ENCODE results near the gene AMN.
"Not testable (repeated sequence)": the region's sequence is repeated elsewhere in the genome, so short reads cannot be mapped to it uniquely, and the experiment has no call there.

Gene AMN

DNA sequence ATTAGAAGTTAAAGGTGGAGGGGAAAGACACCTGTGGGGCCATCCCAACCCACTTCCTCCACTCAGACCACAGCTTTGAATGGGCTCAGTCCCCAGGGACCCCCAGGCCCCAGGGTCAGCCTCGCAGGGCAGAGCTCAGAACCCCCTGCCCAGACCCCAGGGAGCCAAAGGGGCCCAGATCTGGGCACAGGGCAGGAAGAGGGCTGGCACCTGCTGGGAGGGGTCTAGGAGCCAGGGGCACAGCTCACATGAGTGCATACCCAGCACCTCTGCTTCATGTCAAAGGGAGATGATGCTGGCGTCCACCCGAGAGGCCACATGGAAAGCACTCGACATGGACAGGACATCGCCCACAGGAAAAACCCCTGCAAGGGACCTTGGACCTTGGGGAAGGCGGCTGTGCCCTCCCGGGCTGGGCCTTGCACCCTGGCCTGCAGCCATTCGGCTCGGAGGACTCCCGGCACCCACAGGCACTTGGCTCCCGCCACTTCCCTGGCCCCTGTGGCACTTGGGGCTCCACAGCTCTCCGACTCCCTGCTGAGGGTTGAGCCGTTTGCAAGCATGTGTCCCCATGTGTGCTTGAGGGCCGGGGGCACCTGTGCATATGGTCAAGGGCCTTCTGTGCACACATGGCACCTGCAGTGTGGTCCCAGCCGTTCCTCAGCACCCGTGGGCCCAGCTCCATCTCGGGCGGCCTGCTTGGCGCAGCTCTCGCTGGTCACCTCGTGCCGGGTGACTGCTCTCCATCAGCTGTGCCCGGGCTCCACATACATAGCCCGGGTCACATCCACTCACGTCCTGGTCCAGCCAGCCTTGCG lies 7.8 kb upstream of the AMN start:
- DNase-seq = peak in 1 of 2 experiments; percentile 24

DNA sequence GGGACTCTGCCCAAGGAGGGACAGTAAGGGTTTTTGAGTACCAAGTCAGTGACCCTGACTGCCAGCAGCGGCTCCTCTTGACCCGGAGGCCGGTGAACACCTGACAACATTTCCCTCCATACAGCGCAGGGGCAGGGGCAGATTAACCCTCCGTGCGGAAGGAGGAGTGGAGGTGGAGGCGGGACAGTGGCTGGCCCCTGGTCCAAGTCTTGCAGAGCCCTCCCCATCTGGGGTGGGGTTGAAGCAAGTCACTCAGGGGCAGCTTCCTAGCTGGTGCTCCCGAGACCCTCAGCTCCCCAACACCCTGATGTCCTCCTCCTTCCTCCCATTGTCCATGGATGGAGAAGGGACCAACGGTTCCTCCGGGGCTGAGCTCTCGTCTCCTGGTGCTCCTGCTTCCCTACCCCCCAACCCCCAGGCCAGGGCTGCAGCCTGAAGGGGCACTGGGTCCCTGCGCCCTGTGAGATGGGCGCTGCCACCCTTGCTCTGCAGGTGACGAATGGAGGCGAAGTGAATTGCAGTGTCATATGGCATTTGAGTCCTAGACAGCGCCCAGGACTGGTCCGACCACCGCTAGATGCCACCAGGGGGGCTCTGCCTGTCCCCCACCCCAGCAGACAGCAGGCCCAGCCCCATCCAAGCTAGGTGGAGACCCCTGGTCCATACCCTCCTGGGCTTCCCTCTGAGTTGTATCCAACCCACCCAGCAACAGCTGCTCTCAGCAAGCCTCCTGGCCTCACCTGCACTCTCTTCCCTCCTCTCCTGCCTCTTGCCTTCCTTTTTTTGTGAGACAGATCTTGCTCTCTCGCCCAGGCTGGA lies 7.0 kb upstream of the AMN start:
- DNase-seq = no peak

DNA sequence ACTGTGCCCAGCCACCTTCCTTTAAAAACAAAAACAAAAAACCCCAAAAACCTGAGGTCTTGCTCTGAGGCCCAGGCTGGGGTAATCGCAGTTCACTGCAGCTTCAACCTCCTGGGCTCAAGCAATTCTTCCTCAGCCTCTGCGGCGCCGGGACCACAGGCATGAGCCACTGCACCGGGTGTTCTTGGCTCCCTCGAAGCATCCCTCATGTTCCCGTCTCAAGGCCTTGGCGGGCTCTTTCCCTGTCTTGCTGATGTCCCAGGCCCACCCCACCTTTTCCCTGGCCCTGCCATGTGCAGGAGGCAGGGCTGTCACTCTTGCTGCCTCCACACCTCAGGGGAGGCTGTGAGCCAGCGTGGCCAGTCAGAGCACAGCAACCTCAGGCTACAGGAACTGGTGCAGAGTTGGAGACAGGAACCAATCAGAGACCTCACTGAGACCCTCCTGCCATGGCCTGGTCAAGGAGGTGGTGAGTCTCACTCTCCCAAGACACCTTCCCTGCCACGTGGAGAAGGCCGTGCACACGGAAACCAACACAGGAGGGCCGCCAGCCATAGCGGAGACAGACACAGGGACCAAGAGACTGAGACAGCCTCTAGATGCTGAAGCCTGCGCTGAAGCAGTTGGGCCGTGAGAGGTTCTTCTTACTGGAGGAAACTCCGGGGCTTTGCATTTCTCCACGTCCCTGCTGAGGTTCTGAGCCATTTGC lies 6.0 kb upstream of the AMN start:
- no peak for DNase-seq

DNA sequence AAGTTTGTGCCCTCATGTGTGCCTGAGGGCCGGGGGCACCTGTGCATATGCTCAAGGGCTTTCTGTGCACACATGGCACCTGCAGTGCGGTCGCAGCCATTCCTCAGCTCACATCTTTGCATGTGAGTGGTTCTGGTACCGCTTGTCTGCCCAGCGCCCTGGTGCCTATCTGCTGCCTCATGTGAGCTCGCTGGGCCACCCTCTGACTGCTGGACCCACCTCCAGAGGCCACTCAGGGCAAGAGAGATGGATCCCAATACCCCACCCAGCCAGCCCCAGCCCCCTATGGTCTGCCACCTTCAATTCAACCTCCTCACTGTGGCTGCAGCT lies 5.4 kb upstream of the AMN start:
- DNase-seq = no peak

DNA sequence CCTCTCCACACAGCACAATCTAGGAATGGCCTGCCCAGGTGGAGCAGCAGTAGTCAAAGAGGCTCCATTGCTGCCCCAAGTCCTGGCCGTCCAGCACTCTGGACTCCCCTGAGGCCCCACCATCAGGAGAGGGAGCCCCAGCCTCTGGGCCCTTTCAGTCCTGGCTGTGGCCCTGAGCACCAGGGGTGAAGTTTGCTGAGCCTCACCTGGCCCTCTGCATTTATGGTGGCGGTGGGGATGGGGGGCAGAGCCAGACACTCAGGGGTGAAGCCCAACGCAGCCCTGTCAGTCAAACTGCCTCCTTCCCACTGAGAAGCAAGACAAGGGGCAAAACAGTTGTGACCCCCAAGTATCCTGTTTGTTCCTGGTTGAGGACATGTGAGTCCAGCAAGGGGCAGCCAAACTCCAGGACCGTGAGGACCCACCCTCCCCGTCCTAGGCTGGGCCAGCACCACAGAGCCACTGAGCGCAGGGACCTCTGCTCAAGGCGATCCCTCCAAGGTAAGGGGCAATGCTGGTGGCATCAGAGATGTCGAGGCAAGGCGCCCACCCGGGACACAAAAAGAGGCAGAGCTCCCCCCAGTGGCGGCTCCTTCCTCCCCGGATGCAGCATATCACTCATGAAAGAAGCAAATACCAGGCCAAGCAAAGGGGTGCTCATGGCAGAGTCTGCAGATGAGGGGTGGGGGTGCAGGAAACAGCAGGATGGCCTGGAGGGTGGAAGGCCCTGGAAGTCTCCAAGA lies 4.8 kb upstream of the AMN start:
- DNase-seq = peak; percentile 53 to 81

DNA sequence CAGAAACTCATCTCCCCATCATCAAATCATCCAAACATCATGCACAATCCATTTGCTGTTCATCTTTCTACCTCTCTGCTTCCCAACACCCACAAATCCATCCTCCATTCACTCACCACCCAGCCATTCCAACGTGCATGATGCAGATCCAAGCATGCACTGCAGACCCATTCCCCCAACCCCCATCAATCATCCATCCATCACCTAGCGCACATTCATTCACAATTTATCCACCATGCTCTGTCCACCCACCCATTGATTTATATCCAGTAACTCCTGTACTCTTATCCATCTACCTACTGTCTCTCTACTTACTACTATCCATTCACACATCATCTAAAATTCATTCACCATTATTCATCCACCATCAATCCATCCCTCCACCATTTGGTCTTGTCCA lies 4.0 kb upstream of the AMN start:
- no peak for DNase-seq

DNA sequence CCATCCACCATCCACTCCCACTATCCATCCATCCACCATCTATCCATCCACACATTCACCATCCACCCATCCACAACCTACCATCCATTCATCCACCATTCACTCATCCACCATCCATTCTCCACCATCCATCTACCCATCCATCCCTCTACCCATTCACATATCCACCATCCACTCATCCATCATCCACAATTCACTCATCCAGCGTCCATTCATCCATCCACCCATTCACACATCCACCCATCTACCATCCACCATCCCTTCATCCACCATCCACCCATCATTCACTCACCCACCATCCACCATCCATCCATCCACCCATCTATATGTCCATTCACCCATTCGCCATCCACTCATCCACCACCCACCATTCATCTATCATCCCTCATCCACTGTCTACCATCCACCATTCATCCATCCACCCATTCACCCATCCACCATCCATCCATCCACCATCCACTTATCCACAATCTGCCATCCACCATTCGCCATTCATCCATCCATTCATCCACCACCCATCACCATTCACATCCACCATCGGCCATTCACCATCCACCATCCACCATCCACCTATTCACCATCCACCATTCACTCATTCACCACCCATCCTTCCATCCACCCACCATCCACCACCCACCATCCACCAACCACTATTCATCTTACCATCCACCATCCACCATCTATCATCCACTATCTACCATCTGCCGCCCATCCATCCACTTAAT lies 2.0 kb upstream of the AMN start:
- DNase-seq = no peak

DNA sequence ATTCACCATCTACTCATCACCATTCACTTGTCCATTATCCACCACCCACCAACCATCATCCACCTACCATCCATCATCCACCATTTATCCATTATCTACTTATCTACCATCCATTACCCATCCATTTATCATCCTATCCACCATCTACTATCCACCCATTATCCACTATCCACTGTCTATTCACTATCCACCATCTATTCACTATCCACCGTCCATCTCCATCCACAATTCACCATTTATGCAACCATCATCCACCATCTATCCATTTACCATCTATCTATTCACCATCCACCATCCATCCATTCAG lies 1.5 kb upstream of the AMN start:
- no peak for DNase-seq

DNA sequence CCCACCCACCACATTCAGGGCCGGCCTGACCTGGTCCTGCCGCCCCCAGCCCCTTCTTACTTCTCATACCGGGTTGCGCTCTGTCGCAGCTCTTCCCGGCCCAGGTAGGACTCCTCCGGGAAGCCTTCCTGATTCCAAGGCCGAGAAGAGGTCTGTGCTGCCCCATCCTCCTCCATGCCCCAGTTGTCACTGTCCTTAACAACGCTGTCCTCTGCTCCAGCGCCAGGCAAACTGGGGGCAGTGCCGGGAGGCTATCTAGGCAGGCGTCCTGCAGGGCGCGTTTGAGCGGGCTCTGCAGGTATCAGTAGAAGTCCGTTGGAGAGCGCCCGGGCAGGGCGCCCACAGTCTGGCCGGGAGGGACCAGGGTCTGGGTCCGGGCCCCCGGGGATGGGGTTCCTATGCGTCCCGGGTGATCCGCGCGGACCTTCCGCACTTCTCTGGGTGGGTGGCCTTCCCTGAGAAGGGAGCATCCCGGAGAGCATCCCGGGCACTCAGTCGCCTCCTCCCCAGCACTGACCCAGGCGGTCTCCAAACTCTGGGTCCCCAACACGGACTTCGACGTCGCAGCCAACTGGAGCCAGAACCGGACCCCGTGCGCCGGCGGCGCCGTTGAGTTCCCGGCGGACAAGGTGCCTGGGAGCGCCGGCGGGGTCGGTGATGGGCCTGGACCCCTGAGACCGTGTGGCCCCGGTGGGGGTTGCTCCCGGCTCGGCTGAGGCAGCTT lies 900 bp downstream of the AMN start:
- DNase-seq = no peak

DNA sequence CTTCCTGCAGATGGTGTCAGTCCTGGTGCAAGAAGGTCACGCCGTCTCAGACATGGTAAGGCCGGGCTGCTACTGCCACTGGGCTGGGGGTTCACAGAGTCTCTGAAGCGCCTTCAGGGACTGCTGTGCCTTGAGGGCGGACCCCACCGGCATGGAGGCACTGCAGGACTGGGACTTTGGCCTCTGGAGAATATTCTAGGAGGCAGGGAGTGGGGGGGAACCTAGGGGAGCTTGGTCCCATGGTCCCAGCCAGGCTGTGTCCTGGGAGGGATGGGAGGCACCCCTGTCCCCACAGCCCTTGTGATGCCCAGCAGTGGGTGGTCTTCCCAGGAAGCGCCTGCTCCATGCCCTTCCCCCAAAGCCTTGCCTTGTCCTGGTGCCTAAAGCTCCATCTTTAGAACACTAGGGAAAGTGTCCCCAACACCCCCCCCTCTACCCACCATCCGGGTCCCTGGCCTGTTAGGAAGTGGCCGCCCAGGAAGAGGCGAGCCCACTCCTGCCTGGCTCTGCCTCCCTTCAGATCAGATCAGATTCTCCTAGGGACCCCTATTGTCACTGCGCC lies 1.5 kb downstream of the AMN start:
- DNase-seq = no peak

DNA sequence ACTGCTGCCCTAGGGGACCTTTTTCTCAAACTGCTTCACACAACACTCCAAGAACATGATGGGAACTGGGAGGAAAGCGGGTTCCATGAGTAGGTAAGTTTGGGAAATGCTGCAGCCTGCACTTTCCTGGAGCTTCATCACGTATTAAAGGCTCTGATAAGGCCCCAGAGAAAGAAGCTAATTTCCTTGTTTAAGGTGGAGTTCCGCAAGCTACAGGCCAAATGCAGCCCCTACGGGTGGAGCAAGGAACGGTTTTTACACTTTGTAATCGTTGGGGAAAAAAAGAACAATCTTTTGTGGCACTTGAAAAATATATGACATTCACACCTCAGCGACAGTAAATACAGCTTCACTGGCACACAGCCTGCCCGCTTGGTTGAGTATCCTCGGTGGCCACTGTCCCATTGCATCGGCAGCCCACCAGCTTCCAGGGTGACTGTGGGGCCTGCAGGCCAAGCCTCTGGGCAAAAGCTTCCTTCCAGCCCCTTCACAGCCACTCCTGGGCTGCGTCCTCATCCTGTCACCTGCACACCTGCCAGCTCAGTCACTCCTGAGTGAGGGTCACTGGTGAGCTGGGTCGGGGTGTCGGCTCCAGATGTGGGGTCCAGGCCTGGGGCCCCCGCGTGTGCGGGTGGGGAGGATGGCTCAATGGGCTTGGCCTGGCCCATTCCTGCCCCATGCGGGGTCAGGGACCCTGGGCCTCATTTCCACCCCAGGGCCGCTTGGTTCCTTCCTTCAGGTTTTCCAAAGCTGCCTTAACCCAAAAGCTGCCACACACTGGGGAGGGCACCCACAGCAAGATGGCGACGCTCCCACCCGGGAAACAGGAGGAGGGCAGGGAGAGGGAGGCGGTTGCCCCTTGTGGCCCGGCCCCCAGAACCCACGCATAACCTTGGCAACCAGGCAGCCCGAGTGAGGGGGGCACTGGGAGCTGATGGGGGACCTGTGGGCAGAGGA lies 2.4 kb downstream of the AMN start:
- no peak for DNase-seq

DNA sequence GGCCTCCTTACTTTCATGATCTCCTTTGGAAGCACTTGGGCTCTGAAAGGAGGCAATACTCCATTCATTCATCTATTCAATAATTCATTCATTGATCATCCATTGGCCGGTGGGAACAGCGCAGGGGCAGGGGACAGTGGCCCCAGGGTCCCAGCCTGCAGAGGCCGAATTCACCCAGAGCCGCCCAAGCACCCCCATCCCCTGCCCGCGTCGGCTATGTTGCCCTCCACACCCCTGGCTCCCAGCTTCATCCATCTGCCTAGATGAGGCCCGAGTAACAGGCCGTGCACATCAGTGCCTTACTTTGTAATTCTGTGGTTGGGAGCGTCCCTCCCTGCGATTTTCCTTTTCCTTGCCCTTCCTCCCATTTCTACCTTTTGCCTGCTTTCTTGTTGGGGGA lies 3.2 kb downstream of the AMN start:
- no peak for DNase-seq

DNA sequence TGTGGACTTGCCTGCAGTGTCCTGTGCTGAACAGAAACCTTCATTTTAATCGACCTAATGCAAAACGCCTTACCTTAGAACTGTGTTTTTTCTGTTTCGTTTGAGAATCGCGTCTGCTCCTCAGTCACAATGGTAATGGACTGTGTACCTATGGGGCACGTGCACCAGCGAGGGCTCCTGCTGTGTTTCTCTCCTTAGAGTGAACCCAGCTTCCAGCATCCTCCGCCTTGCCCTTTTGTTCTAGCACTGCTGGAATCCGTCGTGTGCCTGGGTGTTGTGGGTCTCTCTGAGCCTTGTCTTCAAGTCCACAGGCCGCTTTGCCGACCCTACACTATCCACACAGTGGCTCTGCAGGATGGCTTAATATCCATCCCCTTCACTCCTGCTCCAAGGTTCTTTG lies 3.6 kb downstream of the AMN start:
- DNase-seq = no peak

DNA sequence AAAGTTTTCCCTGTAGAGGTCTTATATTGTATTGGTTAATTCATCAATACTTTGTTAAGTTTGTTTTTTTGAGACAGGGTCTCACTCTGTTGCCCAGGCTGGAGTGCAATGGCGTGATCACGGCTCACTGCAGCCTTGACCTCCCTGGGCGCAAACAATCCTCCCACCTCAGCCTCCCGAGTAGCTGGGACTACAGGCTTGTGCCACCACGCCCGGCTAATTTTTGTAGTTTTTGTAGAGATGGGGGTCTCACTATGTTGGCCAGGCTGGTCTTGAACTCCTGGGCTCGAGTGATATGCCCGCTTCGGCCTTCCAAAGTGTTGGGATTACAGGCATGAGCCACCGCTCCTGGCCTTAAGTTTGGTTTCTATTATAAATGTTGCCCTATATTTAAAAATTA lies 4.4 kb downstream of the AMN start:
- not testable (repeated sequence) for DNase-seq

DNA sequence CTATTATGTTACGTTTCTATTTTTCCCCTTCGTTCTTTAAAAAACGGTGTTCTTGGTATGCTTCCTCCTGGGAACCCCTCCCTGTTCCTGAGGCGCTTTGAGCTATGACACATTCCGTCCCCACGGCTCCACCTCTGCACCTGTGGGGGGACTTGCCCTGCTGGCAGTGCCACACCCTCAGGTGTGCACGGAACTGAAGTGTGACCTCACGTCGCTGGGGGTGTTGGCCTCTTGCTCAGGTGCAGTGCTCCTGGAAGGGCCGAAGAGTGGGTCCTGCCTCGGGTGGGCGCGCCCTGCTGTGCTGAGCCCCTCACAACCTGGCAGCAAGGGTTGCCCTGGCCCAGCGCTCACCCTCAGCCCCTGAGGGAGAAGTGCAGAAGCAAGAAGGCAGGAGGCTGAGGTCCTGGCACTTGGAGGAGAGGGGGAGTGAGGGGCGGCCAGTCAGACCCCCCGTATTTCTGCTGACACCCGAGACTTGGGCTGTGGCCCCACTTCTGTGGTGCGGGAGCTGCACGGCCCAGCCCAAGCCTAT lies 4.9 kb downstream of the AMN start:
- peak in 1 of 2 experiments; percentile 48 for DNase-seq

DNA sequence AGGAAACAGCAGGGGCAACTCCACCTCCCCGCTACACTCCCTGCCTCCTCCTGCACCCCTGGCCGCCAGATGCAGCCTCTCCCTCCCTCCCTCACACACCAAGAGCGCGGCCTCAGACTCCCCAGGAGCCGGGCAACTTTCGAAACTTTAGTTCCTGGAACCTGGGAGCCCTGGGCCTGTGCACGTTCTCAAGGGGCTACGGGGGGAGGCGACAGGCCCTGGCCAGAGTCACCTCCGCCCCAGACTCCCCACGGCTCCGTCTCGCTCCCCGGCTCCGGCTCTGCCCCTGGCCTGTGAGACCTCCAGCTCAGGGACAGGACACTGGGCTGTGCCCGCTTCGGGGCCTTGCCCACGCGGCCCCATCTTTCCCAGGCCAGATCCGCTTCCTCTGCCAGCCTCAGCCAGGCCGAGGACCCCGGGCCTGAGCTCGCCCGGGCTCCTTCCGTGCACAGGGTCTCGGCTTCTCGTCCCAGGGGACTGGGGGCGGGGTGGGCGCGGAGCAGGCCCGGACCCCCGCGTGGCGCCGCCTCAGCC lies 5.5 kb downstream of the AMN start:
- DNase-seq = peak; percentile 29 to 62

DNA sequence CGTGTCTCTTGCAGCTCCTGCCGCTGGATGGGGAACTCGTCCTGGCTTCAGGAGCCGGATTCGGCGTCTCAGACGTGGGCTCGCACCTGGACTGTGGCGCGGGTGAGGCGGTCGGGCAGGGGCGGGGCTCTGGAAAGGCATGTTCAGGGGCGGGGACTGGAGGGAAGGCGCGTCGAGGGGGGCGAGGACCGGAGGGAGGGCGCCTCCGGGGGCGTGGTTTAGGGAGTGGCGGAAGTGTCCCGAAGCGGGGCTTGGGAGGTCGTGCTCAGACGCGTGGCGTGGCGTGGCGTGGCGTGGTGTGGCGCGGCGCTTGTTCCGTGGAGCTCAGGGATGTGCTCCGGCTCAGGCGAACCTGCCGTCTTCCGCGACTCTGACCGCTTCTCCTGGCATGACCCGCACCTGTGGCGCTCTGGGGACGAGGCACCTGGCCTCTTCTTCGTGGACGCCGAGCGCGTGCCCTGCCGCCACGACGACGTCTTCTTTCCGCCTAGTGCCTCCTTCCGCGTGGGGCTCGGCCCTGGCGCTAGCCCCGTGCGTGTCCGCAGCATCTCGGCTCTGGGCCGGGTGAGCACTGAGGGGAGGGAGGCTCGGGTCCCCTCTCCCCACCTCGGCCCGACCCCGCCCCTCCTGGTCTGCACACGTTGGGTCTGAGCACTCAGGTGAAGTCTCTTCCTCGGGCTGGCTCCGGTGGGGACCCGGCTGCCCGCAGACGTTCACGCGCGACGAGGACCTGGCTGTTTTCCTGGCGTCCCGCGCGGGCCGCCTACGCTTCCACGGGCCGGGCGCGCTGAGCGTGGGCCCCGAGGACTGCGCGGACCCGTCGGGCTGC lies 6.2 kb downstream of the AMN start:
- DNase-seq = peak; percentile 74 to 85

DNA sequence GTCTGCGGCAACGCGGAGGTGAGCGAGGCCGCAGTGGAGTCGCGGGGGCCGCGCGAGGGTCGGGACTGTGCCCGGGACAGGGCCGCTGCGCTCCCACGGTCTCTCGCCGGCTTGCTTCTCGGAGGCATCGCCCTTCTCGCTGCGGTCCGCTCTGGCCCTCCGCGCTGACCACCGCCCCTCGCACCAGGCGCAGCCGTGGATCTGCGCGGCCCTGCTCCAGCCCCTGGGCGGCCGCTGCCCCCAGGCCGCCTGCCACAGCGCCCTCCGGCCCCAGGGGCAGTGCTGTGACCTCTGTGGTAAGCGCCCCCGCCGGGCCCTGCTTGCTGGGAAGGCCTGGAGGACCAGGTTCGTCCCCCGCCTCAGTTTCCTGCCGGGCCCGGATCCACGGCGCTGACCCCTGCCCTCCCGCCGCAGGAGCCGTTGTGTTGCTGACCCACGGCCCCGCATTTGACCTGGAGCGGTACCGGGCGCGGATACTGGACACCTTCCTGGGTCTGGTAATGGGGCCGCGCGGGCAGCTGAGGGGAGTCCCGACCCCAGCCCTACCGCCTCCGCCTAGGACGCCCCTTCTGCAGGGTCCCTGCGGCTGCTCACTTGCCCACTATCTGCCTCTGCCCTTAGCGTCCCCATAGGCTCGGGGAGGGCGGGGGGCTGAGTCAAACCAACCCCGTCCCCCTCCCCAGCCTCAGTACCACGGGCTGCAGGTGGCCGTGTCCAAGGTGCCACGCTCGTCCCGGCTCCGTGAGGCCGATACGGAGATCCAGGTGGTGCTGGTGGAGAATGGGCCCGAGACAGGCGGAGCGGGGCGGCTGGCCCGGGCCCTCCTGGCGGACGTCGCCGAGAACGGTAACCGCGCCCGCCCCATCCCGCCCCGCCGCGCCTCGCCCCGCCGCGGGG lies 7.0 kb downstream of the AMN start:
- no peak for DNase-seq
